GM12878 (cell line): Measurements from ENCODE around the gene MAD2L1BP. TPM values are rescaled to one million over a fixed set of nuclear protein-coding genes. Genes with fewer than 3 reads are reported as not detected.

Experiments used
- ATAC-seq: fragments of 200-7000 bp; cut with Tn5 transposase; 3 replicates; pipeline ENCODE4 v1.9.1; 2020; ENCODE audit warnings: mild to moderate bottlenecking, moderate library complexity
- BruUV-seq: library from RNA; stranded (reverse); fragments of 400-500 nt; replicated peaks from 2 replicates; lab custom pipeline; 2021; lab: Mats Ljungman, UMichigan
- CTCF ChIA-PET: fragments of 300-600 bp; sonication (Branson Sonifier 250); formaldehyde crosslinking; extraction: SDS; loops from one replicate; lab custom pipeline; 2021; ENCODE audit warnings: inconsistent platforms; lab: Yijun Ruan, JAX
- POLR2A ChIA-PET: fragments of 350-600 bp; formaldehyde crosslinking; extraction: SDS; loops from one replicate; lab custom pipeline; 2021; ENCODE audit warnings: inconsistent platforms; lab: Charles Lee
- RAD21 ChIA-PET: fragments of 300-600 bp; sonication (Branson Sonifier 250); formaldehyde crosslinking; loops from one replicate; lab custom pipeline; 2023; ENCODE audit warnings: antibody characterized with exemption; ENCODE audit not compliant: unreplicated experiment; lab: Charles Lee
- SMC1A ChIA-PET: fragments of 300-600 bp; sonication (Branson Sonifier 250); formaldehyde crosslinking; loops from one replicate; lab custom pipeline; 2023; ENCODE audit not compliant: unreplicated experiment, uncharacterized antibody; lab: Charles Lee
- DNase-seq: peaks from one replicate; pipeline ENCODE4 v3.0.0-alpha.2; 2011; ENCODE audit warnings: low read depth, low spot score
- FAIRE-seq: peaks from 3 replicates; lab custom pipeline; 2011; peaks lifted over from hg19 to GRCh38; lab: Jason Lieb, UNC
- H2AFZ ChIP-seq: 2 replicates; pipeline ENCODE4 v1.6.0; 2011; ENCODE audit warnings: low read depth, low read length, control low read depth; ENCODE audit not compliant: control insufficient read depth
- H3K27ac ChIP-seq: 2 replicates; pipeline ENCODE4 v1.5.1; 2011; ENCODE audit warnings: control low read depth; ENCODE audit not compliant: control insufficient read depth, insufficient read depth
- H3K27me3 ChIP-seq, 2 experiments: replicated peaks in 1 of 2; 2 replicates each; pipeline versions ENCODE4 v1.6.0 to v1.6.1; 2011; ENCODE audit warnings: low read length in 1 of 2; ENCODE audit not compliant: control insufficient read depth in 2 of 2, insufficient read depth in 2 of 2
- H3K36me3 ChIP-seq, 2 experiments: 2 replicates each; pipeline ENCODE4 v1.5.1; 2011; ENCODE audit warnings: low read length in 1 of 2; ENCODE audit not compliant: control insufficient read depth in 2 of 2, insufficient read depth in 2 of 2
- H3K4me1 ChIP-seq: 2 replicates; pipeline ENCODE4 v1.6.1; 2011; ENCODE audit warnings: mild to moderate bottlenecking, low read length, moderate library complexity, mixed read lengths; ENCODE audit not compliant: control insufficient read depth, insufficient read depth
- H3K4me2 ChIP-seq: 2 replicates; pipeline ENCODE4 v1.6.0; 2011; ENCODE audit warnings: control low read depth; ENCODE audit not compliant: control insufficient read depth, insufficient read depth
- H3K4me3 ChIP-seq: fragments of 200-600 bp; sonication (generic); 2 replicates; pipeline ENCODE4 v1.5.1; 2016
- H3K79me2 ChIP-seq: 2 replicates; pipeline ENCODE4 v1.6.0; 2011; ENCODE audit warnings: low read length; ENCODE audit not compliant: control insufficient read depth, insufficient read depth
- H3K9ac ChIP-seq: 2 replicates; pipeline ENCODE4 v1.8.0; 2011; ENCODE audit warnings: low read length, control low read depth, mixed read lengths; ENCODE audit not compliant: control insufficient read depth, insufficient read depth
- H3K9me3 ChIP-seq: replicated peaks from 3 replicates; pipeline ENCODE4 v1.5.1; 2011; ENCODE audit warnings: mild to moderate bottlenecking, low read length; ENCODE audit not compliant: control insufficient read depth, insufficient read depth
- H4K20me1 ChIP-seq: 2 replicates; pipeline ENCODE4 v1.6.0; 2011; ENCODE audit not compliant: control insufficient read depth, insufficient read depth
- HCFC1 ChIP-seq: fragments of 150-350 bp; IDR thresholded peaks from 2 replicates; pipeline ENCODE4 v1.6.1; 2014; ENCODE audit warnings: low read length
- MXI1 ChIP-seq: fragments of 150-350 bp; IDR thresholded peaks from 2 replicates; pipeline ENCODE4 v1.6.1; 2011; ENCODE audit warnings: low read depth, mild to moderate bottlenecking, inconsistent platforms, low read length, improper control_type of control experiment
- NFXL1 ChIP-seq: fragments of 450-650 bp; IDR thresholded peaks from 2 replicates; pipeline ENCODE4 v1.6.1; 2017; ENCODE audit warnings: antibody characterized with exemption, mild to moderate bottlenecking, borderline replicate concordance
- POLR2A ChIP-seq: IDR thresholded peaks from 2 replicates; pipeline ENCODE4 v1.6.1; 2011; ENCODE audit warnings: low read depth, mild to moderate bottlenecking, low read length
- SMAD1 ChIP-seq: fragments of 450-650 bp; IDR thresholded peaks from 2 replicates; pipeline ENCODE4 v1.6.1; 2018; ENCODE audit warnings: mild to moderate bottlenecking, low read depth; ENCODE audit not compliant: partially characterized antibody
- STAT3 ChIP-seq: IDR thresholded peaks from 2 replicates; pipeline ENCODE4 v1.6.1; 2011; ENCODE audit warnings: low read depth, low read length, improper control_type of control experiment
- TCF12 ChIP-seq: IDR thresholded peaks from 2 replicates; pipeline ENCODE4 v1.6.1; 2011; ENCODE audit warnings: low read depth, mild to moderate bottlenecking, low read length
- YY1 ChIP-seq: IDR thresholded peaks from 2 replicates; pipeline ENCODE4 v1.6.1; 2011; ENCODE audit warnings: low read depth, mild to moderate bottlenecking, low read length
- ZBED1 ChIP-seq: IDR thresholded peaks from 2 replicates; pipeline ENCODE4 v1.6.1; 2016; ENCODE audit warnings: borderline replicate concordance
- WGBS: methylation state at CpG from one replicate; pipeline ENCODE4 v1.1.6; 2016; ENCODE audit warnings: low lambda C conversion rate; ENCODE audit not compliant: insufficient replicate concordance, insufficient coverage; ENCODE audit errors: missing lambda C conversion rate; 5-methylcytosine and 5-hydroxymethylcytosine counted together
- in situ Hi-C: fragments of 300-500 bp; cut with MboI; formaldehyde crosslinking; loops from 9 replicates; pipeline ENCODE4 v1.14.3; 2018; ENCODE audit warnings: mixed read lengths
- intact Hi-C: fragments of 100-400 bp; cut with micrococcal nuclease; formaldehyde crosslinking; loops from one replicate; pipeline ENCODE4 v1.14.2; 2022; ENCODE audit not compliant: unreplicated experiment
- polyA plus RNA-seq, 11 experiments: library from polyadenylated mRNA; depleted of rRNA in 4 of 11; unstranded in 6 of 11; stranded (reverse) in 5 of 11; fragments of >200 nt; fragmentation: Nextera tagmentation in 4 of 11; fragmentation: Illumina TruSeq in 1 of 11; extraction: Ambion mirVana in 4 of 11; extraction: Trizol in 1 of 11; gene quantifications; 1 replicate in 1 of 11; 2 replicates in 10 of 11; pipeline versions ENCODE4 v1.2.1 to v1.2.3, GENCODE V29; 2011 to 2016; ENCODE audit warnings: inconsistent platforms in 2 of 11, missing spikeins in 2 of 11, low read depth in 1 of 11
- total RNA-seq, 4 experiments: library from RNA; depleted of rRNA in 3 of 4; stranded (reverse); fragments of >200 nt in 3 of 4; fragmentation: Illumina TruSeq in 1 of 4; extraction: Trizol in 1 of 4; gene quantifications; 2 replicates each; pipeline versions ENCODE4 v1.2.1 to v1.2.3, GENCODE V29; 2013 to 2021
- TF ChIP-seq, protein P1 (sequence below): fragments of 450-650 bp; conservative IDR thresholded peaks from 2 replicates; pipeline ENCODE4 v1.6.1; 2017; ENCODE audit warnings: mild to moderate bottlenecking, moderate library complexity

MAD2L1BP gene
- total and polyA plus RNA-seq, 10 of the 15 experiments (the other 5 are each of a cell fraction or from before 2014, with no cell fraction given), result 39.2 to 155 (median 60.3) TPM

GRCh38 chr6:43621836-43622180, 13.8 kb upstream of the MAD2L1BP start:
- H3K36me3 ChIP-seq, result peaks cover 20 to 53% of the 10 kb centered on the region in 2 experiments
- intact Hi-C loops, result no loop called here

GRCh38 chr6:43622541-43622940, 13.1 kb upstream of the MAD2L1BP start:
- peaks cover 5% of the 10 kb centered on the region for H3K4me1 ChIP-seq
- no peak overlapping the region for H3K4me3 ChIP-seq
- peaks cover 20 to 53% of the 10 kb centered on the region in 2 experiments for H3K36me3 ChIP-seq
- no peak for TF ChIP-seq SMAD1
- no peak for TF ChIP-seq STAT3
- TF ChIP-seq NFXL1, result no peak
- no peak for TF ChIP-seq ZBED1
- TF ChIP-seq POLR2A, result peak; percentile 47
- TF ChIP-seq YY1, result no peak
- TF ChIP-seq, protein P1, sequence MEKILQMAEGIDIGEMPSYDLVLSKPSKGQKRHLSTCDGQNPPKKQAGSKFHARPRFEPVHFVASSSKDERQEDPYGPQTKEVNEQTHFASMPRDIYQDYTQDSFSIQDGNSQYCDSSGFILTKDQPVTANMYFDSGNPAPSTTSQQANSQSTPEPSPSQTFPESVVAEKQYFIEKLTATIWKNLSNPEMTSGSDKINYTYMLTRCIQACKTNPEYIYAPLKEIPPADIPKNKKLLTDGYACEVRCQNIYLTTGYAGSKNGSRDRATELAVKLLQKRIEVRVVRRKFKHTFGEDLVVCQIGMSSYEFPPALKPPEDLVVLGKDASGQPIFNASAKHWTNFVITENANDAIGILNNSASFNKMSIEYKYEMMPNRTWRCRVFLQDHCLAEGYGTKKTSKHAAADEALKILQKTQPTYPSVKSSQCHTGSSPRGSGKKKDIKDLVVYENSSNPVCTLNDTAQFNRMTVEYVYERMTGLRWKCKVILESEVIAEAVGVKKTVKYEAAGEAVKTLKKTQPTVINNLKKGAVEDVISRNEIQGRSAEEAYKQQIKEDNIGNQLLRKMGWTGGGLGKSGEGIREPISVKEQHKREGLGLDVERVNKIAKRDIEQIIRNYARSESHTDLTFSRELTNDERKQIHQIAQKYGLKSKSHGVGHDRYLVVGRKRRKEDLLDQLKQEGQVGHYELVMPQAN, result no peak
- no peak for TF ChIP-seq MXI1
- no peak overlapping the region for H2AFZ ChIP-seq
- peaks cover 11% of the 10 kb centered on the region for H3K79me2 ChIP-seq
- in situ Hi-C loops (no loop called here), intact Hi-C loops (no loop called here)
- FAIRE-seq, result no peak
- no TSS peak for BruUV-seq
- CTCF ChIA-PET, result no interaction called here
- ATAC-seq, result no peak
- no peaks in the 10 kb centered on the region for H3K27me3 ChIP-seq
- WGBS, result over 99% methylated on average over 10 of the region's 10 CpGs
- H3K9me3 ChIP-seq, result no peaks in the 10 kb centered on the region
- SMC1A ChIA-PET, result no interaction called here
- no peak overlapping the region for H3K4me2 ChIP-seq
- RAD21 ChIA-PET, result no interaction called here
- no peaks in the 10 kb centered on the region for H4K20me1 ChIP-seq
- H3K9ac ChIP-seq, result no peak overlapping the region
- POLR2A ChIA-PET, result interaction anchor here (0.5 to 0.6 kb wide), 2 partner anchors 299 to 509 kb away, joined by 3 to 4 read pairs; no protein-coding TSS in a partner anchor
- no peak overlapping the region for H3K27ac ChIP-seq
- no peak for DNase-seq

More at GRCh38 chr6:43621836-43622180, 13.8 kb upstream of the MAD2L1BP start:
- TF ChIP-seq TCF12, result no peak
- TF ChIP-seq HCFC1, result no peak
- Histone ChIP-seq H4K20me1 (no peaks in the 10 kb centered on the region), H3K9me3 (no peaks in the 10 kb centered on the region), H2AFZ (no peak overlapping the region), H3K9ac (no peak overlapping the region), H3K79me2 (peaks cover 3% of the 10 kb centered on the region), H3K4me1 (no peaks in the 10 kb centered on the region), H3K4me2 (no peak overlapping the region), H3K4me3 (no peak overlapping the region), H3K27ac (no peak overlapping the region), H3K27me3 (no peaks in the 10 kb centered on the region)
- FAIRE-seq (no peak), DNase-seq (no peak), ATAC-seq (no peak)
- POLR2A ChIA-PET, result no interaction called here
- TSS peak; percentile 17 for BruUV-seq
- WGBS, result 98% methylated on average over 10 of the region's 10 CpGs
- in situ Hi-C loops, result no loop called here
- RAD21 ChIA-PET, result no interaction called here
- CTCF ChIA-PET, result no interaction called here
- SMC1A ChIA-PET, result no interaction called here
